Measurements from ENCODE around the gene GSC2. TPM values are rescaled to one million over a fixed set of nuclear protein-coding genes. Genes with fewer than 3 reads are reported as not detected.

GSC2 gene
- total RNA-seq, 4 donors from 2014 or later: not detected

DNA sequence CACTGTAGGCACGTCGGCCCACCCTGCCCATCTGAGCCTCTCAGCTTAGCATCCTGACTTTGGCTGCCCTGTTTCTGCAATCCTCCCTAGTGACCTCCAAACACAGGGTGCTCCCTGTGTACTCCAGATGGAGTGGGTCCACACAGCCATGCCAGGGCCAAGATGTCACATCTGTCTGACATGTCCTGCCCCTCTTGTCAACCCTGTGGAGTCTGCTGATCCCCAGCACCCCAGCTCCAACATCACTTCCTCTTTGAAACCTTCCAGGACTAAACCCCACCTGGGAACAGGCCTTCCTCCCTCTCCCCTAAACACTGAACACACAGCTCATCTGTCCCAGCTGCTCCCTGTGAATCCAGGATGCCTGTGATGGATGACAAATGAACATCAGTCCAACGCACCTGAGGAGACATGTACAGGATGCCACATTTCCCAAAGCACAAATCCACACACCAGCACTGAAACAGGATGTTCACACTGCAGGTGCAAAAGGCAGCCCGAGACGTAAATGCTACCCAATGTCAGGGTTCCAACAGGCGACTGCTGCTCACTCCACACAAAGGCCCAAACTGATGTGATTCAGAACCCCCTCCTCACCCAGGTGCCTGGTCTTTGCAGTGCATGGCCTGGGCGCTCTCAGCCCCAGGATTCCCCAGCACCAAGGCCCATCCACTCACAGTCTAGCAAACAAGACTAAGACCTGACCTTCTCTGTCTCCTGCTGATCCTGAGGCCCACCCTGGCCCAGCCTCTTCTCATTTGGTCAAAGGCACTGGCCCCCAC, 21.0 kb downstream of the GSC2 start:
- no peak for DNase-seq
- intact Hi-C loops (cut with DNase I): no loop called here
- no peaks in the 10 kb centered on the region for H3K27me3 ChIP-seq

DNA sequence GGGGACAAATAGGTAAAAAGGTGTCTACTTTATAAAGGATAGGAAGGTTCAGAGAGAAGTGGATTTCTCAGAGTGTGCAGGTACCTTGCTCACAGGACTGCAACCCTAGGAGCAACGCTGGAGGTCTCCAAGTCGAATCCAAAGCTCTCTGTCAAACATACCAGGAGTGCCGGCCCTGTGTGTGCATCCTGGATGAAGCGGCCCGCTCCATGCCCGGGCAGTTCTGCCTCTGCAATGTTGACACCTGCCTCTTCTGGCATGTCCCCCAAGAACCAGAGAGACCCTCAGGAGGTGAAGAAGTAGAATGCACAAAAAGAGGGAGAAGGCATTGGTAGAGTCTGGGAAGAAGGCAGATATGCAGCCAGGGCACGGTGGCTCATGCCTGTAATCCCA, 22.1 kb downstream of the GSC2 start:
- Histone ChIP-seq H3K9me3 (no peaks in the 10 kb centered on the region), H3K27ac (no peak overlapping the region), H3K4me1 (peaks cover 0 to 2% of the 10 kb centered on the region in 2 donors), H3K36me3 (no peaks in the 10 kb centered on the region), H3K4me3 (replicated peaks in 1 of 3) (no peak overlapping the region), H3K27me3 (no peaks in the 10 kb centered on the region)
- no peak for TF ChIP-seq CTCF (IDR thresholded peaks at IDR 0.05)
- TF ChIP-seq POLR2A (IDR thresholded peaks at IDR 0.05): no peak
- no peak for DNase-seq
- 81 to 97% methylated on average over 7 of the region's 7 CpGs for WGBS, 2 donors
- intact Hi-C loops (cut with DNase I): no loop called here

More for the DNA sequence above, 21.0 kb downstream of the GSC2 start:
- Histone ChIP-seq H3K9me3 (no peaks in the 10 kb centered on the region), H3K36me3 (peaks cover 6 to 7% of the 10 kb centered on the region in 2 donors), H3K4me3 (replicated peaks in 1 of 3) (no peak overlapping the region), H3K27ac (no peak overlapping the region), H3K4me1 (no peaks in the 10 kb centered on the region)
- WGBS, 2 donors: 87 to 88% methylated on average over 6 to 7 of the region's 7 CpGs
- no peak for TF ChIP-seq POLR2A (IDR thresholded peaks at IDR 0.05)
- TF ChIP-seq CTCF (IDR thresholded peaks at IDR 0.05): no peak

GRCh38 chr22:19127329-19128008, 22.6 kb downstream of the GSC2 start:
- H3K4me1 ChIP-seq: peaks cover 4 to 6% of the 10 kb centered on the region in 2 donors
- 91 to 94% methylated on average over 10 to 12 of the region's 16 CpGs for WGBS, 2 donors
- no peak for TF ChIP-seq CTCF (IDR thresholded peaks at IDR 0.05)
- TF ChIP-seq POLR2A (IDR thresholded peaks at IDR 0.05): no peak
- H3K27me3 ChIP-seq: no peaks in the 10 kb centered on the region
- no peak overlapping the region for H3K4me3 ChIP-seq (replicated peaks in 1 of 3)
- no peak overlapping the region for H3K27ac ChIP-seq
- no peaks in the 10 kb centered on the region for H3K9me3 ChIP-seq
- intact Hi-C loops (cut with DNase I): no loop called here
- no peak for DNase-seq
- H3K36me3 ChIP-seq: no peaks in the 10 kb centered on the region

DNA sequence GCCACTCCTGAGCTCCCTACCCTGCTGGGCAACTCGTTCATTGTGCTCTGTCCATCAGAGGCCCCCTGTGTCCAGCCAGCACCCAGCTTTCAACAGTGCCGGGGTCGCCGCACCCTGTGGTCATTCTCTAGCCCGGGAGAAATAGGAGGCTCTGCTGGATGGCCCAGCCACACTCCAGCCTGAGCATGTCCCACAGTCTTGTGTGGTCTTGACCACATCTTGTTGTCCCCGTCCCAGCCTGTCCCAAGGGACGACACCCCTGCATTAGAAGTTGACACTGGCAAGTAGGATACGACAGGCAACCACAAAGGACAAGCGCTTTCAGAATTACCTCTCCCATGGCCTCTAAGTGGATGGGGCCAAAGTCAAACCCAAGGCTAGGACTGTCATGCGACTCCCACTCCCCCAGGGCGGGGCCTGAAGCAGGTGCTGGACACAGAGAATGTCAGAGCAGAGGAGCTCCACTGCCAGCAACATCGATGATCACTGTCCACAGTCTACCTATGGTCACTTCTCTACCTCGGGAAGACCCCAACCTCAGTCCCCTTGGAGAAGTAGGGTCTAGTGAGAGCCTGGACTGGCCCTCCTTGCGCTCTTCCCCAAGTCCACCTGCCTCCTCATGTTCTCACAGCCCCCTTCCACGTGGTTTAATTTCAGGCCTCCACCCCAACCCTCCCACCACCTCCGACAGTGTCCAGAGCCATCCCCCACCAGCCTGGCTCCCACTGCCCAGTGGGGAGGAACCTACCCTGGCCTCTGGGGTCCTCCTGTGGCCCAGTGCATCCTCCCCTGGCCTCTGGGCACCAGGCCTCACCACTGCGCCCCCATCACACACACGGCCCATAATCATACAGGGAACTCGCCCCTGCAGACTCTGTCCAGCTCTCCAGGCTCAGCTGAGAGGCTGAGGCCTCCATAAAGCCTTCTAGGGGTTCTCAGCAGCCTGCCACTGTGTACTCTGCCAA, 23.5 kb downstream of the GSC2 start:
- peaks cover 4 to 6% of the 10 kb centered on the region in 2 donors for H3K4me1 ChIP-seq
- H3K27me3 ChIP-seq: no peaks in the 10 kb centered on the region
- TF ChIP-seq CTCF (IDR thresholded peaks at IDR 0.05) (no peak), POLR2A (IDR thresholded peaks at IDR 0.05) (no peak)
- no peak for DNase-seq
- no peaks in the 10 kb centered on the region for H3K9me3 ChIP-seq
- H3K4me3 ChIP-seq (replicated peaks in 1 of 3): no peak overlapping the region
- intact Hi-C loops (cut with DNase I): no loop called here
- H3K36me3 ChIP-seq: no peaks in the 10 kb centered on the region
- 88 to 91% methylated on average over 17 to 18 of the region's 19 CpGs for WGBS, 2 donors
- no peak overlapping the region for H3K27ac ChIP-seq
